Hepatocyte (in vitro differentiated cells): ENCODE results near the gene GATAD2A. TPM values are rescaled to one million over a fixed set of nuclear protein-coding genes. Genes with fewer than 3 reads are reported as not detected.

Experiments used
- DNase-seq: peaks from one replicate; pipeline ENCODE4 v3.0.0-alpha.2; 2016; ENCODE audit warnings: low spot score
- H2AFZ ChIP-seq: fragments of 200-600 bp; sonication (generic); 2 replicates; pipeline ENCODE4 v1.6.0; 2016; ENCODE audit warnings: antibody characterized with exemption, mild to moderate bottlenecking
- H3K27ac ChIP-seq: fragments of 200-600 bp; sonication (generic); 2 replicates; pipeline ENCODE4 v1.5.1; 2016; ENCODE audit warnings: mild to moderate bottlenecking
- H3K27me3 ChIP-seq: fragments of 200-600 bp; sonication (generic); 2 replicates; pipeline ENCODE4 v1.6.1; 2016
- H3K36me3 ChIP-seq: fragments of 200-600 bp; sonication (generic); replicated peaks from 2 replicates; pipeline ENCODE4 v1.5.1; 2016; ENCODE audit warnings: low read depth; ENCODE audit not compliant: insufficient read depth
- H3K4me1 ChIP-seq: fragments of 200-600 bp; sonication (generic); 2 replicates; pipeline ENCODE4 v1.5.1; 2016; ENCODE audit warnings: mild to moderate bottlenecking, moderate library complexity; ENCODE audit not compliant: insufficient read depth
- H3K4me2 ChIP-seq: fragments of 200-600 bp; sonication (generic); 2 replicates; pipeline ENCODE4 v1.6.0; 2016
- H3K4me3 ChIP-seq: fragments of 200-600 bp; sonication (generic); 2 replicates; pipeline ENCODE4 v1.5.1; 2016; ENCODE audit warnings: mild to moderate bottlenecking
- H3K79me2 ChIP-seq: fragments of 200-600 bp; sonication (generic); 2 replicates; pipeline ENCODE4 v1.6.0; 2017; ENCODE audit warnings: mild to moderate bottlenecking
- H3K9me2 ChIP-seq: fragments of 200-600 bp; sonication (generic); replicated peaks from 2 replicates; pipeline ENCODE4 v1.6.0; 2017; ENCODE audit warnings: mild to moderate bottlenecking; ENCODE audit not compliant: insufficient read depth
- H3K9me3 ChIP-seq: fragments of 200-600 bp; sonication (generic); 2 replicates; pipeline ENCODE4 v1.5.1; 2016; ENCODE audit warnings: low read depth, mild to moderate bottlenecking
- H4K20me1 ChIP-seq: fragments of 200-600 bp; sonication (generic); 2 replicates; pipeline ENCODE4 v1.6.0; 2016; ENCODE audit warnings: mild to moderate bottlenecking; ENCODE audit not compliant: insufficient read depth, poor library complexity, severe bottlenecking
- EZH2 ChIP-seq: fragments of 200-600 bp; sonication (generic); IDR thresholded peaks from 2 replicates; pipeline ENCODE4 v1.6.1; 2016; ENCODE audit warnings: antibody characterized with exemption, mild to moderate bottlenecking, borderline replicate concordance
- EZH2phosphoT487 ChIP-seq: fragments of 200-600 bp; sonication (generic); IDR thresholded peaks from one replicate; pipeline ENCODE4 v1.6.1; 2018; ENCODE audit warnings: antibody characterized with exemption, mild to moderate bottlenecking, low read depth, moderate library complexity; ENCODE audit not compliant: unreplicated experiment, severe bottlenecking
- WGBS: methylation state at CpG from one replicate; pipeline ENCODE4 v1.1.6; 2016; ENCODE audit warnings: low lambda C conversion rate; ENCODE audit errors: missing lambda C conversion rate; 5-methylcytosine and 5-hydroxymethylcytosine counted together
- polyA plus RNA-seq: library from polyadenylated mRNA; unstranded; fragments of >200 nt; fragmentation: Nextera tagmentation; extraction: Ambion mirVana; gene quantifications from 2 replicates; pipeline ENCODE4 v1.2.1, GENCODE V29; 2016
- total RNA-seq: library from RNA; depleted of rRNA; stranded (reverse); fragments of >200 nt; gene quantifications from 2 replicates; pipeline ENCODE4 v1.2.3, GENCODE V29; 2014
- TF ChIP-seq, protein P1 (sequence below): fragments of 200-600 bp; sonication (generic); IDR thresholded peaks from 2 replicates; pipeline ENCODE4 v1.5.1; 2016; ENCODE audit warnings: antibody characterized with exemption, mild to moderate bottlenecking; ENCODE audit not compliant: poor library complexity

GATAD2A gene
- total and polyA plus RNA-seq, 2 experiments from 2014 or later: 35.3 to 35.7 TPM

DNA sequence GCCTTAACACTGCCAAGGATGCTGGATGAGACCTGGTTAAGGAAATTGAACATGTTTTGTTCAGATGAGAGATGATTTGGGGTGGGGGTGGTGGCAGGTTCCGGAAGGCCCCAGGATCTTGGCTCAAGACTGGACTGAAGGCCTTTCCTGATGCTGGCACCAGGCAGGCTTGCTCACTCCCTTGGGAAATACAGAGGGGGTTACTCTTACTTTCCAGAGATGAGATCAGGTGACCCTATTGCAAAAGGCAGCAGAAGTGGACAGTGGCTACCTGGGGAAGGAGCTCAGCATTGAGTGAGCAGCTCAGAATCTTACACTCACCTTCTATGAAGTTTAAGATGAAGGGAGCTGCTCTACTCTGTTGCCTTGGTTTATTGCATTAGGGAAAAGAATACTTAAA is 10.8 kb downstream of the GATAD2A start:
- no peaks in the 10 kb centered on the region for H3K27me3 ChIP-seq
- peaks cover 84% of the 10 kb centered on the region for H4K20me1 ChIP-seq
- H2AFZ ChIP-seq: no peak overlapping the region
- H3K27ac ChIP-seq: no peak overlapping the region
- no peaks in the 10 kb centered on the region for H3K36me3 ChIP-seq
- no peaks in the 10 kb centered on the region for H3K9me2 ChIP-seq
- no peak overlapping the region for H3K4me2 ChIP-seq
- H3K9me3 ChIP-seq: no peaks in the 10 kb centered on the region
- no peak overlapping the region for H3K4me3 ChIP-seq
- H3K79me2 ChIP-seq: peaks cover 99% of the 10 kb centered on the region
- DNase-seq: no peak
- 100% methylated on average over 1 of the region's 1 CpG for WGBS
- TF ChIP-seq, protein P1, sequence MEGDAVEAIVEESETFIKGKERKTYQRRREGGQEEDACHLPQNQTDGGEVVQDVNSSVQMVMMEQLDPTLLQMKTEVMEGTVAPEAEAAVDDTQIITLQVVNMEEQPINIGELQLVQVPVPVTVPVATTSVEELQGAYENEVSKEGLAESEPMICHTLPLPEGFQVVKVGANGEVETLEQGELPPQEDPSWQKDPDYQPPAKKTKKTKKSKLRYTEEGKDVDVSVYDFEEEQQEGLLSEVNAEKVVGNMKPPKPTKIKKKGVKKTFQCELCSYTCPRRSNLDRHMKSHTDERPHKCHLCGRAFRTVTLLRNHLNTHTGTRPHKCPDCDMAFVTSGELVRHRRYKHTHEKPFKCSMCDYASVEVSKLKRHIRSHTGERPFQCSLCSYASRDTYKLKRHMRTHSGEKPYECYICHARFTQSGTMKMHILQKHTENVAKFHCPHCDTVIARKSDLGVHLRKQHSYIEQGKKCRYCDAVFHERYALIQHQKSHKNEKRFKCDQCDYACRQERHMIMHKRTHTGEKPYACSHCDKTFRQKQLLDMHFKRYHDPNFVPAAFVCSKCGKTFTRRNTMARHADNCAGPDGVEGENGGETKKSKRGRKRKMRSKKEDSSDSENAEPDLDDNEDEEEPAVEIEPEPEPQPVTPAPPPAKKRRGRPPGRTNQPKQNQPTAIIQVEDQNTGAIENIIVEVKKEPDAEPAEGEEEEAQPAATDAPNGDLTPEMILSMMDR: no peak
- TF ChIP-seq EZH2phosphoT487 (no peak), EZH2 (no peak)
- no peaks in the 10 kb centered on the region for H3K4me1 ChIP-seq

DNA sequence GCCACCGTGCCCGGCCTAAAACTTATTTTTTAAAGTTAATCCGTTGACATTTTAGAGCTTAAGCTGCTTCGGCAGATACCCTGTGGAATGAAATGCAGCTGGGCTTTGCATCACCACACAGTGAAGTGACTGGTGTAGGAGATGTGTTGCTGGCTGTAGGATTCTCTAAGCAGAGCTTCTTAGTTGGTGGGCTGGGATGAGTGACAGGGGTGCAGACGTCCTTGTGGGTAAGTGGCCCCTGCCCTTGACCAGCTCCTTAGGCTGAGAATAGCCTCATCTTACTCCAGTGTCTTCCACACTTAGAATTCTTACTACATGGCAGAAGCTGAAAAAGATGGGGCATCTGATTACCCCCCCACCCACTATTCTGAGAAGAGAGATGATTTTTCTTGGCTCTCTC is 11.6 kb downstream of the GATAD2A start:
- H4K20me1 ChIP-seq: peaks cover 84% of the 10 kb centered on the region
- no peak overlapping the region for H3K27ac ChIP-seq
- no peak overlapping the region for H2AFZ ChIP-seq
- H3K27me3 ChIP-seq: no peaks in the 10 kb centered on the region
- TF ChIP-seq, protein P1: no peak
- TF ChIP-seq EZH2phosphoT487 (no peak), EZH2 (no peak)
- no peak for DNase-seq
- H3K79me2 ChIP-seq: peaks cover 99% of the 10 kb centered on the region
- H3K4me2 ChIP-seq: no peak overlapping the region
- H3K4me3 ChIP-seq: no peak overlapping the region
- no peaks in the 10 kb centered on the region for H3K4me1 ChIP-seq
- no peaks in the 10 kb centered on the region for H3K9me3 ChIP-seq
- no peaks in the 10 kb centered on the region for H3K9me2 ChIP-seq
- no peaks in the 10 kb centered on the region for H3K36me3 ChIP-seq
- WGBS: 72% methylated on average over 5 of the region's 5 CpGs

DNA sequence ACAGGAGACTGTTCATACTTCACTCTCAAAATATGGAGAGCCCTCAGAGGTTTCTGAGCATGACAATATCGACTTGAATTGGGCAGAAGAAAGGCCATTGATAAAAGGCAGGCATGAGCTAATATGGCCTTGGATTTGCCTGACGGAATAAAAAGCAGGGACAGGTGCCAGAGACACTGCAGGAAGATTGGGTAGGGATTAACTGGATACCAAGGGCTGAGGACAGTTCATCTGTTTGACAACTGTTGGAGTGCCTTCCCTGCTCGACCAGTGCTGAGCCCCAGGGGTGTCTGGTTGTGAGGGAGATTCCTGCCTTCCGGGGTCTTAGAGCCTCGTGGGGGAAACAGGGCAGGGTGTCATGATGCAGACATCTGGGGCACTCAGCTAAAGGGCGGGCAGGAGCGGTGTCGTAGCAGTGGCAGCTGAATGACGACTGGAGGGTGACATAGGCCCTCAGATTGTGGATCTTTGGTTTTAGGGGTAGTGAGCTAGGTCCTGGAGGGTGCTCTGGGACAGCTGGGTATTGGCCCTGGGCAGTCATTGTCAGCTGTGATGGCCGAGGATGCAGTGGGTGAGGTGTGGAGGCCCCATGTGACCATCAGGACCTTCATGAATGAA is 12.3 kb downstream of the GATAD2A start:
- H3K4me1 ChIP-seq: no peaks in the 10 kb centered on the region
- TF ChIP-seq, protein P1: no peak
- no peak for TF ChIP-seq EZH2phosphoT487
- TF ChIP-seq EZH2: no peak
- H3K9me2 ChIP-seq: no peaks in the 10 kb centered on the region
- H3K36me3 ChIP-seq: no peaks in the 10 kb centered on the region
- no peak for DNase-seq
- H3K4me3 ChIP-seq: no peak overlapping the region
- WGBS: 83% methylated on average over 10 of the region's 10 CpGs
- H4K20me1 ChIP-seq: peaks cover 82% of the 10 kb centered on the region
- no peak overlapping the region for H2AFZ ChIP-seq
- no peaks in the 10 kb centered on the region for H3K9me3 ChIP-seq
- no peak overlapping the region for H3K4me2 ChIP-seq
- H3K79me2 ChIP-seq: peaks cover 98% of the 10 kb centered on the region
- H3K27ac ChIP-seq: no peak overlapping the region
- no peaks in the 10 kb centered on the region for H3K27me3 ChIP-seq
